Hepatocyte (in vitro differentiated cells): Measurements from ENCODE around the gene PLA2G3.

ENCODE experiments used
- CTCF ChIP-seq: fragments of 200-600 bp; sonication (generic); IDR thresholded peaks from 2 replicates; pipeline ENCODE4 v1.5.1; 2016; ENCODE audit warnings: antibody characterized with exemption, mild to moderate bottlenecking; ENCODE audit not compliant: poor library complexity
- EZH2 ChIP-seq: fragments of 200-600 bp; sonication (generic); IDR thresholded peaks from 2 replicates; pipeline ENCODE4 v1.6.1; 2016; ENCODE audit warnings: antibody characterized with exemption, mild to moderate bottlenecking, borderline replicate concordance
- EZH2phosphoT487 ChIP-seq: fragments of 200-600 bp; sonication (generic); IDR thresholded peaks from one replicate; pipeline ENCODE4 v1.6.1; 2018; ENCODE audit warnings: antibody characterized with exemption, mild to moderate bottlenecking, low read depth, moderate library complexity; ENCODE audit not compliant: unreplicated experiment, severe bottlenecking

DNA sequence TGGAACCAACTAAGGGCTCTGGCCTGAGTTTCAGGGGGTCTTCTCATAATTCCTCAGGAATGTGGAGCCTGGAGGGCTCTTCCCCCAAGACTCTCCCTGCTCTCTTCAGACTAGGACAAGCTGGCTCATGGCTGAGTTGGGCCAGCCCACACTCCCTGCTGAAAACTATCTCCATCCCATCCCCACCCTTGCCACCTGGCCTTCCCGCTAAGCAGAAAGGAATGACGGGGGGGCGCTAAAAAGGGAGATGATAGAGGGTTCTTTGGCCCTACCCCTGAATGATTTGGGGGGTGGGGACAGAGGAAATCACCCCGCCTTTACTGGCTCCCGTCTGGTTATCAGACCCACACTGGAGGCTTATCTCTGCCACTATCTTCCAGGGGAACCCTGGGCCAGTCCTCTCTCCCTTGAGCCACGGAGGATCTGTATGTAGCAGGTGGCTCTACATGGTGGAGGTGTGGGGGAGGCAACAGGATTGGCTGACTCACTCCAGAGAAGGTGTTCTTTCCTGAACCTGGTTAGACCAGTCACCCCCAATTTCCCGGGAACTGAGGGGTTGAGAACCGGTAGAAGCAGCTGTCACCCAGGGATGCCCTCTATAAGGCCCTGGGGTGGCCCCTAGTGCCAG, 53.5 kb downstream of the PLA2G3 start:
- TF ChIP-seq CTCF = no peak
- no peak for TF ChIP-seq EZH2
- TF ChIP-seq EZH2phosphoT487 = no peak
